Fibroblast of skin of scalp (primary cell): ENCODE measurements around the gene CFAP92.

ENCODE experiments used
- DNase-seq: peaks from one replicate; pipeline ENCODE4 v3.0.0-alpha.2; 2013

CFAP92 gene

DNA sequence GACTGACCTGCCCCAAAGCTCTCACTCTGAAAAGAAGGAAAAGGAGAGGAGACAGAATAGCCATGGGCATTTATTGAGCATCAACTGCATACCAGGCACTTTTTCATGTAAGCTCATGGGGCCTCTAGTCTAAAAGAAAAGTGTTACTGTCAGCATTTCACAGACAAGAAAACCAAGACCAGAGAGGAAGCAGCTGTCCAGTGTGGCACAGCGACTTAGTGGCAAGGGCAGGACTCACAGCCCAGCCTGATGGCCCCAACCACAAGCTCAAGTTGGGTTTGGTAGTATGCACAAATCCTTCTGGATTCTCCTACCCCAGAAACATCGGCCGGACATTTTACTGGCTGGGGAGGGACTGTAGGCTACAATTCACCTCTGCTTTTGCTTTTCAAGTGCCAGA is 13.0 kb upstream of the CFAP92 start:
- DNase-seq: no peak

GRCh38 chr3:129005526-129006303 is 11.8 kb upstream of the CFAP92 start:
- no peak for DNase-seq

GRCh38 chr3:129004639-129005295 is 10.9 kb upstream of the CFAP92 start:
- DNase-seq: no peak

DNA sequence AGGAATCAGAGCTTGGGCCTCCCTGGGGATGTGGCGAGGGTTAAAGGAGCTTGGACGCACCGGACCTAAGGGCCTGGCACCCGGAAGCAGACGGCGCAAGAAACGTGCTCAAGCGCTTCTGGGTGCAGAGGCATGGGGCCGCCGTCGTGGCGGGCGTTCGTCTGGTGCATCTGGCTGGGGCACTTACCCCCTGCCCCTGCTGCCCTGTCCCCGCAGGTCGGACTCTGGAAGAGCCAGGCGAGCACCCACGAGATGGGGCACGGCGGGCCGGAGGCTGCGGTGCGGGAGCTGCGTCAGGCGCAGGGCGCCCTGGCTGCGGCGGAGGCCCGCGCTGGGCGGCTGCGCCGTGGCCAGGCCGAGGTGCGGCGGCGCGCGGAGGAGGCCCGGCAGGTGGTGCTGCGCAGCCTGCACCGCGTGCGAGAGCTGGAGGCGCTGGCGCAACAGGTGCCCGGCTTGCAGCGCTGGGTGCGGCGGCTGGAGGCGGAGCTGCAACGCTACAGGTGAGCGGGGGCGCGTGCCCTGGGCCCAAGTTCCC is 9.8 kb upstream of the CFAP92 start:
- no peak for DNase-seq

DNA sequence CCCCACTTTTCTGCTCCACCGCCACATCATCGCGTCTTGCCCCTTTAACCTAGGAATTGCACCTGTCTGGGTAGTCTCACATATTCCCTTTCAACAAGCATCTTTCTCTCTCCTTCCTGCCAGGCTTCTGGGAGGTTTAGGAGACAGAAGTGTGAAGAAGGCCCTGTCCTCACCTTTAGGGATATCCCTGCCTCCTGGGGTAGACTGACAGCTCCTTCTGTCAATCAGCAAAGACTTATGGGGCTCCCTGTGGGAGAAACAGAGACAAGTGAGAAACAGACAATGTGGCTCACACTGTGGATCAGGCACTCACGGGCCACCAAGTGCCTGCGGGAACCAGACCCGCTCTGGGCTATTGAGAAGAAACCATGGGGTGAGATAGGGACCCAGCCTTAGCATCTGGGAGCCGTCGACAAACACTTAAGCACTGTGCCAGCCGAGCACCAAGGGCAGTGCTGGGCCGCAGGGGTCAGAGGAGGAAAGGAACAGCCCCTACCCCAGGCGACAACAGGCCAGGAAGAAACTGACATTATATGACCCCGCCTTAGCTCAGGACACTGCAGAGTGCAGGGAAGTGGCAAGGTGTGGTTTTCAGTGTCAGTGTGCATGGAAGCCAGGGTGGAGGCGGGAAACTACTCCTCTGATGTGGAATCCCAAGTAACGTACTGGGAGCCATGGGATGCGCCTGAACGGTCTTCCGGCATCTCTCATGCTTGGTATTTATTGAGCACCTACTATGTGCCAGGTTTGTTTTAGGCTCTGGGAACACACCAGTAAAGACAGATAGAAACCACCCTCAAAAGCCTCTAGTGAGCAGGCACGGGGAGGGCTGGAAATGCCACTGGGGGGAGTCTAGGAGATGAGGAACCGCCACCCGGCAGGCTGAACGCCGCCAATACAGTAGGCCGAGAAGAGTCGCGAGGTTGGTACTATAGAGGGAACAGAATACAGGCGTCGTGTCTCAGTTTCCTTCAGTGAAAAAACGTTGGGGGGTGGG is 9.0 kb upstream of the CFAP92 start:
- DNase-seq: no peak

- no peak for DNase-seq
Measured at GRCh38 chr3:129001806-129002572, 8.1 kb upstream of the CFAP92 start.

GRCh38 chr3:129001101-129001805 is 7.4 kb upstream of the CFAP92 start, which contains the start of gene EFCC1:
Gene EFCC1, plus strand, starts transcription at chr3:129001304. Its CDS starts 325 bp downstream, at chr3:129001629.
- no peak for DNase-seq

GRCh38 chr3:129000742-129001100 is 6.8 kb upstream of the CFAP92 start:
- DNase-seq: no peak

DNA sequence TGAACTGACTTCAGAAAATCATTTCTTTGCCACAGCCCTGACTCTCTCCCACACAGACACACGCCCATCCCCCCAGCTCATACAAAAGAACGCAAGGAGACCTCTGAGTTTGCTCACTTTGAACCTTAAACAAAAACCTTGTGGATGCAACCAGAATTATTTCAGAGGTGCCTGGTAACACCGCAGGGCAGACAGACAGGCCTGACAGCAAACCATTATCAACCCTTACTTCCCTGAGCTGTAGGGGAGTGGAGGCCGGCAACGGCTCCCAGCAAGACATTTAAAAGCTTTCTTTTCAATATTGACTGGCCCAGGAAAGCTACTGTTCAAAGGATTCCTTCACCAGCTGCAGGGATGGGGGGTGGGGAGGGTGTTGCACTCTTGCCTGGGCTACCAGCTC is 5.2 kb upstream of the CFAP92 start:
- DNase-seq: no peak

GRCh38 chr3:128998561-128998960 is 4.7 kb upstream of the CFAP92 start:
- no peak for DNase-seq

DNA sequence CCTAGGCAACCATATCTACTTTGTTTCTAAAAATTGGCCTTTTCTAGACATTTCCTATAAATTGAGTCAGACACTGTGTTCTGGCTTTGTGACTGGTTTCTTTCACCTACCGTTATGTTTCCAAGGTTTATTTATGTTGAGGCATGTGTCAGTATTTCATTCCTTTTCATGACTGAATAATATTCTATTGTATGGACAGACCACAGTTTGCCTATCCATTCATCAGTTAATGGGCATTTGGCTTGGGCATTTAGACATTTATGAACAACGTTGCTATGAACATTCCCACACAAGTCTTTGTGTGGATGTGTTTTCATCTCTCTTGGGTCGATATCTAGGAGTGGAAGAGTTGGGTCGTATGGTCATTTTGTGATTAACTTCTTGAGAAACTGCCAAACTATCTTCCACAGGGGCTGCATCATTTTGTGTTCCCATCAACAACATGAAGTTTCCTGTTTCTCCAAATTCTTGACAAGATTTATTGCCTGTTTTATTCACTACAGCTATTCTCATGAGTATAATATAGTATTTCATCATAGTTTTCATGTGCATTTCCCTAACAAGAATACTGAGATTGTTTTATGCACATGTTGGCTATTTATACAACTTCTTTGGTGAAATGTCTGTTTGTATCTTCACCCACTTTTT is 3.7 kb upstream of the CFAP92 start:
- DNase-seq: no peak

DNA sequence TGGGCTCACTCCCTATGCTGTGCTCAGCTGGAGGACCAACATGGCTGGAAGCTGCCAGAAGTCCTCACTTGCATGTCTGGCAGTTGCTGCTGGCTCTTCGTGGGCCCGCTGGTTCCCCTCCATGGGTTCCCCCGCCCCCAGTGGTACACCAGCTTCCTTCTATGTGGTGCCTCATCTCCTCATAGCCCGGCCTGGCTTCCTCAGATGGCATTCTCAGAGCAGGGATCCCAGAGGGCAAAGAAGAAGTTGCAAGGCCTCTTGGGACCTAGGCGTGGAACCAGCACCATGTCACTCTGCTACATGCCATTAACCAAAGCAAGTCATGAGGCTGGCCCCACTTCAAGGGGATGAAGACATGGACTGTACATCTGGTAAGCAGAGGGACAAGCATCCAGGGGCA is 2.9 kb upstream of the CFAP92 start:
- no peak for DNase-seq

GRCh38 chr3:128996200-128996599 is 2.3 kb upstream of the CFAP92 start:
- no peak for DNase-seq

DNA sequence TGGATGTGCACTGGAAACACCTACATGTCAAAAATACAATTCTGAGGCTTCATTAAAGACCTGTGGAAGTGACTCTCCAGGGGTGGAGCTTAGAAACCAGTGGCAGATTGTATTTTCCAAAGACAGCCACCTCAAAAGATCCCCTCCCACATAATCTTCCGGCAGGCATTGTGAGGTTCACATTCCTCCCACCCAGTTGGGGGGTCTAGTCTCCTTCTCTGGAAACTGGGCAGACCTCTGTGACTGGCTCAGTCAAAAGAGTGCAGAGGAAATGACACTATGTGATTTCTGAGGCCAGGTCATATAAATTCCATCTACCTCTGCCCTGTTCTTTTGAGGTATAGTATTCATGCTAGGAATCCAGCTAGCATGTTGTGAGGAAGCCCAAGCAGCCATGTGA is 1.9 kb upstream of the CFAP92 start:
- no peak for DNase-seq

DNA sequence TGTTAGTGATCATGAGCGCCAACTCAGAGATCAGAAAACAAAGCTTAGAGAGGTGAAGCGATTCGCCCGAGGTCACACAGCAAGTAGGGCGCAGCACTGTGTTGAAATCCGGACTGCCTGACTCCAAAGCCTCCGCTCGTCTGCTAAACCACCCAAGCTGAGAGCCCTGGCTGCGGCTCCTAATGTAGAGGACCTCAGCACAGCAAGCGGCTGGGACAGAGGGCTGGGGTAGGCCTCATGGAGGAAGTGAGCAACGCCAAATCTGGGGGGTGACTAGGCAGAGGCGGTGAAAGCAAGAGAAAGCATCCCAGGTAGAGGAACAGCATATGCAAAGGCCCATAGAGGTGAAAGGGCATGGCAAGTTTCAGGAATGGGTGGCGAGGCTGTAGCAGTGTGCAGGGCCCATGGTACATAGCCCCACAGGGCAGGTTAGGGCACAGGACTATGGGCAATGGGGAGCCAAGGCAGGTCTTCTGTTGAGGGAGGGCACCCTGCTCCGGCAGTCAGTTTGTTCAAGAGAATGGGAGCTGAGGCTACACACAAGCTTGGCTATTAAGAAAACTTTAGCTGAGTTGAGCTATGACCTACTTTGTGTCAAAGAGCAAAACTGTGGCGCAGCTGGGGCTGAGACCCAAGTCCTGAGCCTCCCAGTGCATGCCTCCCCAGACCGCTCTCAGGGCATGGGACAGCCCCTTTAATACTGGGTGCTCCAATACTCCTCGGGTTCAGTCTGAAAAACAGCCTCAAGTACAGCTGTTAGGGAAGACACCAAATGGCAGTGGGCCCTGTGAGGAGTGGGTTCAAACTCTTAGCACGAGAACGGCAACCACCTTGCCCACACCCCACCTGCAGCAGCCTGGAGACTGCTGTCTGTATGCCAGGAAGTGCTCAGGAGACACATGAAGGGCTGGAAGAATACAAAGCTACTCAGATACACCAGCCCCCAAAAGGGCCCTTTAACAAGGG is 988 bp upstream of the CFAP92 start:
- no peak for DNase-seq

- no peak for DNase-seq
Measured at GRCh38 chr3:128994173-128994512, 267 bp upstream of the CFAP92 start.

DNA sequence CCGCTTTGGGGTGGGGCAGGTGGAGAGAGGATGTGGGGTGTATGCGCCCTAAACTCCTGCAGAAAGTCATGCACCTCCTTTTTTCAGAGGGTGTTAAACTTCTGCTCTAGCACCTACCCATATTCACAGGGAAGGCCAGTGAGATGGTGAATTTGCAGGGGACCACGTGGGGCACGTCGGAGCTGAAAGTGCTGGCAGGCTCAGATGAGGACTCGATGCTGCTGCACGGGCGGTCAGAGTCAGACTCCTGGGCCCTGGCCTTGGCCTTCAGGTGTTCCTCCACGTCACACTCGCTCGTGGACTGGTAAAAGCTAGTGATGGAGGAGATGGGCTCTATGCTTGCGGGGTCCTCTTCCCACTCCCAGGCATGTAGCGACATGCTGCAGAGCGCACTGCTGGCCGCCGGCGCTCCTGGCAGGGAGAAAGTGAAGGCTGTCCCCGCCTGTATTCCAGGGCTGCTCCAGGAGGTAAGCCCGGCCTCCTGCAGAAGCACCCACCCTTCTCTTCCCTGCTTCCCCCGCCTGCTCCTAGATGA is 883 bp downstream of the CFAP92 start:
- DNase-seq: no peak

- DNase-seq: no peak
Measured at GRCh38 chr3:128991355-128991895, 2.5 kb downstream of the CFAP92 start.

- DNase-seq: no peak
Measured at GRCh38 chr3:128988286-128988685, 5.6 kb downstream of the CFAP92 start.
